Measurements from ENCODE around the gene OLFM2.
"Not testable (repeated sequence)": the region's sequence is repeated elsewhere in the genome, so short reads cannot be mapped to it uniquely, and the experiment has no call there.

OLFM2 gene

GRCh38 chr19:9835507-9835949 lies 100.8 kb downstream of the OLFM2 start:
- Histone ChIP-seq H3K27me3 (ENCODE audit: control insufficient read depth, insufficient read depth, low read length) (no peaks in the 10 kb centered on the region), H3K4me1 (ENCODE audit: control insufficient read depth, insufficient read depth, low read length) (peaks cover 9% of the 10 kb centered on the region), H3K4me3 (ENCODE audit: low read length) (peak overlapping the region; percentile 89), H3K9me3 (replicated peaks; ENCODE audit: low read length) (no peaks in the 10 kb centered on the region), H3K9ac (ENCODE audit: low read depth, low read length) (peak overlapping the region; percentile 88), H3K4me2 (ENCODE audit: low read length) (peak overlapping the region; percentile 93), H3K36me3 (ENCODE audit: insufficient read depth, low read length) (peaks cover 14% of the 10 kb centered on the region)

GRCh38 chr19:9834726-9835506 lies 101.4 kb downstream of the OLFM2 start, which contains the start of gene PIN1:
Gene PIN1, plus strand, starts transcription at chr19:9835318. Its CDS starts 27 bp downstream, at chr19:9835345.
- Histone ChIP-seq H3K9me3 (replicated peaks; ENCODE audit: low read length) (no peaks in the 10 kb centered on the region), H3K36me3 (ENCODE audit: insufficient read depth, low read length) (peaks cover 16% of the 10 kb centered on the region), H3K27me3 (ENCODE audit: control insufficient read depth, insufficient read depth, low read length) (no peaks in the 10 kb centered on the region), H3K4me3 (ENCODE audit: low read length) (peak within 1 kb of the TSS; percentile 89), H3K4me2 (ENCODE audit: low read length) (peak within 1 kb of the TSS; percentile 93), H3K4me1 (ENCODE audit: control insufficient read depth, insufficient read depth, low read length) (peaks cover 9% of the 10 kb centered on the region), H3K9ac (ENCODE audit: low read depth, low read length) (peak within 1 kb of the TSS; percentile 88)

- Histone ChIP-seq H3K4me1 (ENCODE audit: control insufficient read depth, insufficient read depth, low read length) (peaks cover 9% of the 10 kb centered on the region), H3K4me3 (ENCODE audit: low read length) (peak overlapping the region; percentile 89), H3K9me3 (replicated peaks; ENCODE audit: low read length) (no peaks in the 10 kb centered on the region), H3K27me3 (ENCODE audit: control insufficient read depth, insufficient read depth, low read length) (no peaks in the 10 kb centered on the region), H3K9ac (ENCODE audit: low read depth, low read length) (peak overlapping the region; percentile 55), H3K4me2 (ENCODE audit: low read length) (peak overlapping the region; percentile 85), H3K36me3 (ENCODE audit: insufficient read depth, low read length) (peaks cover 18% of the 10 kb centered on the region)
Measured at GRCh38 chr19:9834307-9834725, 102.0 kb downstream of the OLFM2 start.

GRCh38 chr19:9828551-9829063 lies 107.7 kb downstream of the OLFM2 start:
- Histone ChIP-seq H3K9ac (ENCODE audit: low read depth, low read length) (peak overlapping the region; percentile 93), H3K4me2 (ENCODE audit: low read length) (peak overlapping the region; percentile 89), H3K27me3 (ENCODE audit: control insufficient read depth, insufficient read depth, low read length) (no peaks in the 10 kb centered on the region), H3K4me1 (ENCODE audit: control insufficient read depth, insufficient read depth, low read length) (peaks cover 8% of the 10 kb centered on the region), H3K36me3 (ENCODE audit: insufficient read depth, low read length) (peaks cover 10% of the 10 kb centered on the region), H3K4me3 (ENCODE audit: low read length) (peak overlapping the region; percentile 89), H3K9me3 (replicated peaks; ENCODE audit: low read length) (no peaks in the 10 kb centered on the region)

- H3K4me3 ChIP-seq (ENCODE audit: low read length): peak within 1 kb of the TSS; percentile 89
- H3K4me2 ChIP-seq (ENCODE audit: low read length): peak within 1 kb of the TSS; percentile 89
- no peaks in the 10 kb centered on the region for H3K9me3 ChIP-seq (replicated peaks; ENCODE audit: low read length)
- H3K36me3 ChIP-seq (ENCODE audit: insufficient read depth, low read length): peaks cover 10% of the 10 kb centered on the region
- H3K9ac ChIP-seq (ENCODE audit: low read depth, low read length): peak within 1 kb of the TSS; percentile 93
- H3K27me3 ChIP-seq (ENCODE audit: control insufficient read depth, insufficient read depth, low read length): no peaks in the 10 kb centered on the region
- peaks cover 8% of the 10 kb centered on the region for H3K4me1 ChIP-seq (ENCODE audit: control insufficient read depth, insufficient read depth, low read length)
Measured at GRCh38 chr19:9827289-9828238, 108.8 kb downstream of the OLFM2 start, which contains the start of gene UBL5. Gene UBL5, plus strand, starts transcription at chr19:9827918. Its CDS starts 420 bp downstream, at chr19:9828338.

GRCh38 chr19:9823816-9824215 lies 112.5 kb downstream of the OLFM2 start:
- no peak overlapping the region for H3K4me2 ChIP-seq (ENCODE audit: low read length)

GRCh38 chr19:9820034-9820433 lies 116.3 kb downstream of the OLFM2 start:
- Histone ChIP-seq H3K4me1 (ENCODE audit: control insufficient read depth, insufficient read depth, low read length) (peaks cover 19% of the 10 kb centered on the region), H3K4me2 (ENCODE audit: low read length) (peak overlapping the region; percentile 83), H3K4me3 (ENCODE audit: low read length) (peak overlapping the region; percentile 70)
- not testable (repeated sequence) for H3K27me3 ChIP-seq (ENCODE audit: control insufficient read depth, insufficient read depth, low read length); H3K9me3 ChIP-seq (replicated peaks; ENCODE audit: low read length); H3K36me3 ChIP-seq (ENCODE audit: insufficient read depth, low read length); H3K9ac ChIP-seq (ENCODE audit: low read depth, low read length)

More at GRCh38 chr19:9823816-9824215, 112.5 kb downstream of the OLFM2 start:
- no peaks in the 10 kb centered on the region for H3K9me3 ChIP-seq (replicated peaks; ENCODE audit: low read length)
- no peaks in the 10 kb centered on the region for H3K27me3 ChIP-seq (ENCODE audit: control insufficient read depth, insufficient read depth, low read length)
- no peak overlapping the region for H3K4me3 ChIP-seq (ENCODE audit: low read length)
- no peaks in the 10 kb centered on the region for H3K36me3 ChIP-seq (ENCODE audit: insufficient read depth, low read length)
- H3K9ac ChIP-seq (ENCODE audit: low read depth, low read length): no peak overlapping the region
- peaks cover 13% of the 10 kb centered on the region for H3K4me1 ChIP-seq (ENCODE audit: control insufficient read depth, insufficient read depth, low read length)

GRCh38 chr19:9819596-9819909 lies 116.8 kb downstream of the OLFM2 start:
- peak overlapping the region; percentile 83 for H3K4me2 ChIP-seq (ENCODE audit: low read length)
- peaks cover 19% of the 10 kb centered on the region for H3K4me1 ChIP-seq (ENCODE audit: control insufficient read depth, insufficient read depth, low read length)
- H3K9ac ChIP-seq (ENCODE audit: low read depth, low read length): no peak overlapping the region
- H3K4me3 ChIP-seq (ENCODE audit: low read length): peak overlapping the region; percentile 70
- H3K9me3 ChIP-seq (replicated peaks; ENCODE audit: low read length): no peaks in the 10 kb centered on the region
- H3K27me3 ChIP-seq (ENCODE audit: control insufficient read depth, insufficient read depth, low read length): no peaks in the 10 kb centered on the region
- H3K36me3 ChIP-seq (ENCODE audit: insufficient read depth, low read length): no peaks in the 10 kb centered on the region

GRCh38 chr19:9818734-9819595 lies 117.3 kb downstream of the OLFM2 start, which contains the start of gene FBXL12:
Gene FBXL12, minus strand, starts transcription at chr19:9819079. Its CDS starts 266 bp downstream, at chr19:9818813.
- Histone ChIP-seq H3K9ac (ENCODE audit: low read depth, low read length) (peak within 1 kb of the TSS; percentile 98), H3K4me1 (ENCODE audit: control insufficient read depth, insufficient read depth, low read length) (peaks cover 19% of the 10 kb centered on the region)

GRCh38 chr19:9818175-9818733 lies 118.1 kb downstream of the OLFM2 start:
- Histone ChIP-seq H3K4me3 (ENCODE audit: low read length) (peak overlapping the region; percentile 100), H3K9me3 (replicated peaks; ENCODE audit: low read length) (no peaks in the 10 kb centered on the region), H3K4me2 (ENCODE audit: low read length) (peak overlapping the region; percentile 96), H3K9ac (ENCODE audit: low read depth, low read length) (peak overlapping the region; percentile 98), H3K27me3 (ENCODE audit: control insufficient read depth, insufficient read depth, low read length) (no peaks in the 10 kb centered on the region), H3K4me1 (ENCODE audit: control insufficient read depth, insufficient read depth, low read length) (peaks cover 19% of the 10 kb centered on the region), H3K36me3 (ENCODE audit: insufficient read depth, low read length) (peaks cover 3% of the 10 kb centered on the region)

More at GRCh38 chr19:9818734-9819595, 117.3 kb downstream of the OLFM2 start, which contains the start of gene FBXL12:
- Histone ChIP-seq H3K9me3 (replicated peaks; ENCODE audit: low read length) (no peaks in the 10 kb centered on the region), H3K36me3 (ENCODE audit: insufficient read depth, low read length) (no peaks in the 10 kb centered on the region), H3K4me3 (ENCODE audit: low read length) (peak within 1 kb of the TSS; percentile 100), H3K4me2 (ENCODE audit: low read length) (peak within 1 kb of the TSS; percentile 96), H3K27me3 (ENCODE audit: control insufficient read depth, insufficient read depth, low read length) (no peaks in the 10 kb centered on the region)
